Lower lobe of right lung (tissue), 2 donors: Measurements from ENCODE around the gene DUSP10. TPM values are rescaled to one million over a fixed set of nuclear protein-coding genes. Genes with fewer than 3 reads are reported as not detected.

Source experiments
- ATAC-seq, 2 donors: fragments of 200-7000 bp; cut with Tn5 transposase; one replicate each; pipeline ENCODE4 v1.9.1; 2020 to 2022; ENCODE audit warnings: mild to moderate bottlenecking in 2 of 2, moderate library complexity in 2 of 2
- DNase-seq: peaks from one replicate; pipeline ENCODE4 v3.0.0-alpha.2; 2020
- H3K27ac ChIP-seq: fragments of 200-600 bp; one replicate; pipeline ENCODE4 v1.8.0; 2022
- H3K27me3 ChIP-seq: fragments of 200-600 bp; one replicate; pipeline ENCODE4 v1.8.0; 2022; ENCODE audit warnings: low read depth
- H3K36me3 ChIP-seq: fragments of 200-600 bp; one replicate; pipeline ENCODE4 v1.8.0; 2022; ENCODE audit warnings: mild to moderate bottlenecking
- H3K4me1 ChIP-seq: fragments of 200-600 bp; one replicate; pipeline ENCODE4 v1.8.0; 2022
- H3K4me3 ChIP-seq: fragments of 200-600 bp; one replicate; pipeline ENCODE4 v1.8.0; 2022; ENCODE audit warnings: mild to moderate bottlenecking
- H3K9me3 ChIP-seq: fragments of 200-600 bp; one replicate; pipeline ENCODE4 v1.8.0; 2022
- intact Hi-C: fragments of 100-400 bp; cut with DNase I; formaldehyde crosslinking; loops from one replicate; pipeline ENCODE4 v1.11.0; 2022
- total RNA-seq: library from RNA; stranded (reverse); fragmentation: NEBNext Ultra II Directional; extraction: Animal tissue kit (Norgen Biotek cat#: 25700); gene quantifications from one replicate; pipeline ENCODE4 v1.2.1, GENCODE V29; 2021
- TF ChIP-seq, protein P1 (sequence below): fragments of 200-600 bp; IDR thresholded peaks from one replicate; pipeline ENCODE4 v1.8.0; 2022; ENCODE audit warnings: antibody characterized with exemption, mild to moderate bottlenecking
- donor health status: DM: no; HTN: yes; CAD: no; lungs with severe emphysema.

Gene DUSP10
- total RNA-seq, 1 donor from 2014 or later = 8.7 TPM

DNA sequence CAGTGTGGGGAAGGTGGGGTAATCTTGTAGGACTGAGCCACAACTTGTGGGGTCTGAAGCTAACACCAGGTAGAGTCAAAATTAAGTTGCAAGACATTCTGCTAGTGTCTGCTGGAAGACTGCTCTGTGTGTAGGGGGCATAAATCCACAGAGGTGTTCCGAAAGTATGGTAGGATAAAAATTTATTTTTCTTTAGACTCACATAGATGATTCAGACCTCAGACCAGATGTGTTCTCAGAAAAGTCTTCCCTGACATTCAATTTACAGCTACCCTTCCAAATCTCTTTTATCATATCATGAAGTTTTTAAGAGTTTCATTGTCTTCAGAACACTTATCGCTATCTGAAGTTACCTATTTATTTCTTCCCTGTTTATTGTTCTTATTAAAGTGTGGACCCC is 21.3 kb downstream of the DUSP10 start:
- Histone ChIP-seq H3K4me1 (peaks cover 32% of the 10 kb centered on the region), H3K36me3 (no peaks in the 10 kb centered on the region), H3K27me3 (no peaks in the 10 kb centered on the region), H3K27ac (no peak overlapping the region), H3K9me3 (no peaks in the 10 kb centered on the region), H3K4me3 (no peak overlapping the region)
- intact Hi-C loops = no loop called here
- DNase-seq (no peak), ATAC-seq (no peak)
- TF ChIP-seq, protein P1, sequence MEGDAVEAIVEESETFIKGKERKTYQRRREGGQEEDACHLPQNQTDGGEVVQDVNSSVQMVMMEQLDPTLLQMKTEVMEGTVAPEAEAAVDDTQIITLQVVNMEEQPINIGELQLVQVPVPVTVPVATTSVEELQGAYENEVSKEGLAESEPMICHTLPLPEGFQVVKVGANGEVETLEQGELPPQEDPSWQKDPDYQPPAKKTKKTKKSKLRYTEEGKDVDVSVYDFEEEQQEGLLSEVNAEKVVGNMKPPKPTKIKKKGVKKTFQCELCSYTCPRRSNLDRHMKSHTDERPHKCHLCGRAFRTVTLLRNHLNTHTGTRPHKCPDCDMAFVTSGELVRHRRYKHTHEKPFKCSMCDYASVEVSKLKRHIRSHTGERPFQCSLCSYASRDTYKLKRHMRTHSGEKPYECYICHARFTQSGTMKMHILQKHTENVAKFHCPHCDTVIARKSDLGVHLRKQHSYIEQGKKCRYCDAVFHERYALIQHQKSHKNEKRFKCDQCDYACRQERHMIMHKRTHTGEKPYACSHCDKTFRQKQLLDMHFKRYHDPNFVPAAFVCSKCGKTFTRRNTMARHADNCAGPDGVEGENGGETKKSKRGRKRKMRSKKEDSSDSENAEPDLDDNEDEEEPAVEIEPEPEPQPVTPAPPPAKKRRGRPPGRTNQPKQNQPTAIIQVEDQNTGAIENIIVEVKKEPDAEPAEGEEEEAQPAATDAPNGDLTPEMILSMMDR = no peak

DNA sequence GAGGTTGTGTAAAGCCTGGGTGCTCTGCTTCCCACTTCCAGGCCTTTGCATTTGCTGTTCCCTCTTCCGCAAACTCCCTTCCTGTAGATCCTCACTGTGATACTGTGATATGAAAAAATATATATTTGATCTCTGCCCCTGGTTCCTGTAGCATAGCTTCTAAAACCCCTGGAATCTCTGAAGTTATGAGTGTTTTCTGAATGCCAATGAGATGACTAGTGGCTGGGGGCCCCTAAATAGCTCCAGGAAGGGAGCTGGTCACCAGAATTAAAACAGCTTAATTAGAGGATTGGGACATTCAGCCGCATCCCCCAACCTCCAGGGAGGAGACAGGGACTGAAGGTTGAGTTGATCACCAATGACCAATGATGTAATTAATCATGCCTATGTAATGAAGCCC is 21.9 kb downstream of the DUSP10 start:
- DNase-seq = no peak
- H3K27me3 ChIP-seq = no peaks in the 10 kb centered on the region
- ATAC-seq = no peak
- intact Hi-C loops = no loop called here
- TF ChIP-seq, protein P1 = no peak
- no peak overlapping the region for H3K27ac ChIP-seq
- no peaks in the 10 kb centered on the region for H3K36me3 ChIP-seq
- H3K4me3 ChIP-seq = no peak overlapping the region
- H3K9me3 ChIP-seq = no peaks in the 10 kb centered on the region
- H3K4me1 ChIP-seq = peaks cover 32% of the 10 kb centered on the region

DNA sequence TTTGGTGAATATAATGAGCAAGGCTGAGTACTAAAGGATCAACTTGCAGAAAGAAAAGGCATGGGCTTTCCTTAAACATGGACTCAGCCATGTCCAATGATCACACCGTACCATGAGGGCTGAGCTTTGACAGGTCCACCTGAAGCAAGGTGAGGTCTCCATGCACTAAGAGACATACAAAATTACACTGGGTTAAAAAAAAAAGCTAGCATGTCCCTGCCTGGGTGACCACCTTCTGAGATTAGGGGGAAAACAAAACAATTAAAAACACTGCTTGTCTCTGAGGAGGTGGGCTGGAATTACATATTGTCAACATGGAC is 22.7 kb downstream of the DUSP10 start:
- H3K27me3 ChIP-seq = no peaks in the 10 kb centered on the region
- no peak for DNase-seq
- H3K9me3 ChIP-seq = no peaks in the 10 kb centered on the region
- no peak overlapping the region for H3K27ac ChIP-seq
- peaks cover 36% of the 10 kb centered on the region for H3K4me1 ChIP-seq
- no peaks in the 10 kb centered on the region for H3K36me3 ChIP-seq
- ATAC-seq = no peak
- H3K4me3 ChIP-seq = no peak overlapping the region
- TF ChIP-seq, protein P1 = no peak
- intact Hi-C loops = no loop called here

DNA sequence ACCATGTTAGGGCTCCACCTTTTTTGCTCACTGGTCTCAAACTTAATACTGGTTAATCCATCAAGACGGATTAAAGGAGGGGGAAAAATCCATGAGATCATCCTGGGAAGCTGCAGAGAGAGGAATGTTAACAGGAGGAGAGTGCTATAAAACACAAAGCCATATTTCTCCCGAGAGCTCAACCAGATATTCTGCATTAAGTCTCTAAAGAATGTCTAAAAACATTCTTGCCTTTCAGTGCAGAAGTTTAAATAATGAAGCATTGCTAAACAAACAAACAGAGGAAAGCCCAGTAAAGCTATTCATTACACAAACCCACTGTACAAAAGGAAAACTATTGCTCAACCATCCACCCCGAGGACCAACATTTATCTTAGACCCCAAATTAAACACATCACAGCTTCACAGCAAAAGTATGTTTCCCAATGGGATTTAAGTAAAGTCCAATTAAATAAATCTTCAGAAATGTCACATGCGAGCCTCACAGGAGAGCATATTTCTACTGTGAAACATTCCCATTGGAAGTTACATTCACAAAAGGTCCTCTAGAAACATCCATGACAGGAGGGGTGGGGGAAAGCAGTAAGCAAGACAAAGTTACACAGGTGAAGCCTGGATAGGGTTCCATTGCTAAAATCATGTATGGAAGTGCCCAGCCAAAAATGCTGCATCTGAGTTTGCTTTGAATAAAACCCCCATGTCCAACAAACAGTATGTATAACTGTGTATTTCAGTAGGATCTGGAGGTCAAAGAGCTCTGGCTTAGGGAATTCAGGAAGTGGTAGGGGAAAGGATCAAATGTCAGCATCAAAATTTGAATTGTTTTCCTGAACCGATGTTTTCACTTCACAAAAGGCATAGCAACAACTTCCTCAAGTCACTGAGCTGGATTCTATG is 23.3 kb downstream of the DUSP10 start:
- TF ChIP-seq, protein P1 = no peak
- ATAC-seq (peak in 1 of 2 donors; percentile 18), DNase-seq (no peak)
- H3K27ac ChIP-seq = peak overlapping the region; percentile 19
- H3K9me3 ChIP-seq = no peaks in the 10 kb centered on the region
- no peaks in the 10 kb centered on the region for H3K36me3 ChIP-seq
- H3K4me1 ChIP-seq = peaks cover 41% of the 10 kb centered on the region
- intact Hi-C loops = no loop called here
- H3K27me3 ChIP-seq = no peaks in the 10 kb centered on the region
- H3K4me3 ChIP-seq = no peak overlapping the region

DNA sequence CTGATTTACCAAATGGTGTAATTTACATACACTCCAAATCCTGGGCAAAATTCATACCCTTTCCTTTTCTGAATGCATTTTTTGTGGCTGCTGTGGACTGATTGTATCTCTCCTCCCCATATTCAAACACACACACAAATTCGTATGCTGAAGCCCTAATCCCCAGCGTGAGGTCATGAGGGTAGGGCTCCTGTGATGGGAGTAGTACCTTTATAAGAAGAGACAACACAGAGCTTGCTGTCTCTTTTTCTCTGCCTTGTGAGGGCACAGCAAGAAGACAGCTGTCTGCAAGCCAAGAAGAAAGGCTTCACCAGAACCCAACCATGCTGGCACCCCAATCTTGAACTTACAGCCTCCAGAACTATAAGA is 24.4 kb downstream of the DUSP10 start:
- DNase-seq (no peak), ATAC-seq (no peak)
- Histone ChIP-seq H3K36me3 (no peaks in the 10 kb centered on the region), H3K27me3 (no peaks in the 10 kb centered on the region), H3K4me3 (no peak overlapping the region), H3K4me1 (peaks cover 48% of the 10 kb centered on the region), H3K9me3 (no peaks in the 10 kb centered on the region), H3K27ac (no peak overlapping the region)
- intact Hi-C loops = no loop called here
- TF ChIP-seq, protein P1 = no peak
